ENCODE results near the gene FRMD4A. TPM values are rescaled to one million over a fixed set of nuclear protein-coding genes. Genes with fewer than 3 reads are reported as not detected.
A peak's percentile ranks its signal among the peaks of the same experiment; 100 is the strongest.

The FRMD4A gene
- total and polyA plus RNA-seq, 11 donors = 12.2 to 58.1 (median 28.1) TPM

- WGBS, 4 donors = 47 to 56% (median 53%) methylated on average over 5 of the region's 5 CpGs
- Histone ChIP-seq H3K27ac (peak overlapping the region; percentile 59 to 89 (median 80)), H3K36me3 (no peaks in the 10 kb centered on the region), H3K4me1 (peaks cover 0 to 60% (median 35%) of the 10 kb centered on the region in 12 donors), H3K27me3 (no peaks in the 10 kb centered on the region), H3K9me3 (no peaks in the 10 kb centered on the region), H3K4me3 (peak overlapping the region in 5 of 12 donors; percentile 3 to 39 (median 25))
- TF ChIP-seq CTCF (IDR thresholded peaks at IDR 0.05) (no peak), POLR2A (IDR thresholded peaks at IDR 0.05) (no peak)
- intact Hi-C loops (cut with DNase I) = loop anchor here in 4 of 10 donors (1.0 to 10.0 kb wide), 5 partner anchors 31 to 204 kb away; no protein-coding TSS in a partner anchor
- ATAC-seq (peak; percentile 13 to 64 (median 23)), DNase-seq (no peak)
These were observed 339.4 kb downstream of the FRMD4A start for GRCh38 chr10:13991353-13991752.

GRCh38 chr10:13990946-13991345, 339.8 kb downstream of the FRMD4A start:
- intact Hi-C loops (cut with DNase I) = loop anchor here in 4 of 10 donors (1.0 to 10.0 kb wide), 5 partner anchors 31 to 204 kb away; no protein-coding TSS in a partner anchor
- TF ChIP-seq CTCF (IDR thresholded peaks at IDR 0.05) = no peak
- no peak for TF ChIP-seq POLR2A (IDR thresholded peaks at IDR 0.05)
- Histone ChIP-seq H3K36me3 (no peaks in the 10 kb centered on the region), H3K4me1 (peaks cover 0 to 60% (median 35%) of the 10 kb centered on the region in 12 donors), H3K4me3 (peak overlapping the region in 7 of 12 donors; percentile 3 to 39 (median 24)), H3K27ac (peak overlapping the region; percentile 59 to 89 (median 80)), H3K9me3 (no peaks in the 10 kb centered on the region), H3K27me3 (no peaks in the 10 kb centered on the region)
- ATAC-seq (peak; percentile 27 to 53 (median 40)), DNase-seq (peak in 2 of 5 donors; percentile 31)
- 36 to 54% (median 50%) methylated on average over 7 of the region's 7 CpGs for whole genome bisulfite sequencing, 4 donors

GRCh38 chr10:13990392-13990805, 340.3 kb downstream of the FRMD4A start:
- intact Hi-C loops (cut with DNase I) = loop anchor here in 4 of 10 donors (2.0 to 10.0 kb wide), 4 partner anchors 98 to 203 kb away; no protein-coding TSS in a partner anchor
- peaks cover 0 to 60% (median 35%) of the 10 kb centered on the region in 12 donors for H3K4me1 ChIP-seq
- TF ChIP-seq POLR2A (IDR thresholded peaks at IDR 0.05) = no peak
- TF ChIP-seq CTCF (IDR thresholded peaks at IDR 0.05) = no peak
- peak overlapping the region; percentile 59 to 89 (median 80) for H3K27ac ChIP-seq
- H3K27me3 ChIP-seq = no peaks in the 10 kb centered on the region
- no peaks in the 10 kb centered on the region for H3K36me3 ChIP-seq
- H3K4me3 ChIP-seq = peak overlapping the region in 7 of 12 donors; percentile 3 to 39 (median 24)
- 23 to 49% (median 34%) methylated on average over 12 of the region's 12 CpGs for WGBS, 4 donors
- no peaks in the 10 kb centered on the region for H3K9me3 ChIP-seq
- DNase-seq (peak in 4 of 5 donors; percentile 64 to 70 (median 67)), ATAC-seq (peak; percentile 66 to 87 (median 79))

- Histone ChIP-seq H3K4me1 (peaks cover 0 to 60% (median 35%) of the 10 kb centered on the region in 12 donors), H3K9me3 (no peaks in the 10 kb centered on the region), H3K27me3 (no peaks in the 10 kb centered on the region), H3K4me3 (no peak overlapping the region), H3K27ac (peak overlapping the region; percentile 59 to 89 (median 80)), H3K36me3 (no peaks in the 10 kb centered on the region)
- TF ChIP-seq POLR2A (IDR thresholded peaks at IDR 0.05) (no peak), CTCF (IDR thresholded peaks at IDR 0.05) (no peak)
- intact Hi-C loops (cut with DNase I) = loop anchor here in 4 of 10 donors (2.0 to 10.0 kb wide), 4 partner anchors 97 to 202 kb away; no protein-coding TSS in a partner anchor
- WGBS, 4 donors = 96 to 100% (median 98%) methylated on average over 2 of the region's 2 CpGs
- no peak for ATAC-seq
- no peak for DNase-seq
These were observed 341.1 kb downstream of the FRMD4A start for GRCh38 chr10:13989616-13990015.

Data from heart left ventricle (tissue), 16 donors.